Skin of body (tissue), 2 donors: ENCODE data around the gene ARRDC1. TPM values are rescaled to one million over a fixed set of nuclear protein-coding genes. Genes with fewer than 3 reads are reported as not detected.
"Not testable (repeated sequence)": the region's sequence is repeated elsewhere in the genome, so short reads cannot be mapped to it uniquely, and the experiment has no call there.

Source experiments
- DNase-seq: peaks from one replicate; lab custom pipeline; 2025; lab: John Stamatoyannopoulos, UW
- total RNA-seq: library from RNA; depleted of rRNA; stranded (reverse); fragments of >200 nt; gene quantifications from one replicate; pipeline ENCODE4 v1.2.3, GENCODE V29; 2014

Gene ARRDC1
- total RNA-seq, 1 donor from 2014 or later: 21.9 TPM

- no peak for DNase-seq
Observed at GRCh38 chr9:137583957-137584356, 21.5 kb upstream of the ARRDC1 start.

- no peak for DNase-seq
Observed at GRCh38 chr9:137586854-137587253, 18.6 kb upstream of the ARRDC1 start.

GRCh38 chr9:137588311-137588710 lies 17.2 kb upstream of the ARRDC1 start:
- DNase-seq: no peak

- no peak for DNase-seq
Observed at GRCh38 chr9:137588891-137589290, 16.6 kb upstream of the ARRDC1 start.

- DNase-seq: no peak
Observed at GRCh38 chr9:137589441-137590122, 15.9 kb upstream of the ARRDC1 start.

- DNase-seq: no peak
Observed at GRCh38 chr9:137590123-137590468, 15.4 kb upstream of the ARRDC1 start.

GRCh38 chr9:137590469-137591383 lies 14.8 kb upstream of the ARRDC1 start, which contains the start of gene ZMYND19:
Gene ZMYND19, minus strand, starts transcription at chr9:137590512. Its CDS starts 249 bp downstream, at chr9:137590263.
- DNase-seq: peak; percentile 78

GRCh38 chr9:137592767-137593166 lies 12.7 kb upstream of the ARRDC1 start:
- DNase-seq: no peak

GRCh38 chr9:137593176-137593575 lies 12.3 kb upstream of the ARRDC1 start:
- DNase-seq: no peak

- DNase-seq: not testable (repeated sequence)
Observed at GRCh38 chr9:137596577-137596976, 8.9 kb upstream of the ARRDC1 start.

- DNase-seq: no peak
Observed at GRCh38 chr9:137598943-137599342, 6.5 kb upstream of the ARRDC1 start.

GRCh38 chr9:137602661-137603060 lies 2.8 kb upstream of the ARRDC1 start:
- DNase-seq: no peak

- no peak for DNase-seq
Observed at GRCh38 chr9:137603879-137604278, 1.6 kb upstream of the ARRDC1 start.

- DNase-seq: no peak
Observed at GRCh38 chr9:137604345-137605086, 970 bp upstream of the ARRDC1 start.

GRCh38 chr9:137606005-137606621 lies 627 bp downstream of the ARRDC1 start:
- DNase-seq: no peak

- no peak for DNase-seq
Observed at GRCh38 chr9:137606734-137607138, 1.2 kb downstream of the ARRDC1 start.

GRCh38 chr9:137607141-137607857 lies 1.8 kb downstream of the ARRDC1 start:
- DNase-seq: no peak

- DNase-seq: no peak
Observed at GRCh38 chr9:137610944-137611343, 5.5 kb downstream of the ARRDC1 start.

- DNase-seq: no peak
Observed at GRCh38 chr9:137611623-137612609, 6.4 kb downstream of the ARRDC1 start.

GRCh38 chr9:137612741-137613142 lies 7.3 kb downstream of the ARRDC1 start:
- no peak for DNase-seq
